Measurements from ENCODE around the gene CTBP1.

GRCh38 chr4:1179089-1179441 is 69.9 kb downstream of the CTBP1 start:
- TF ChIP-seq EZH2phosphoT487 (IDR thresholded peaks at IDR 0.05; ENCODE audit: insufficient read depth, low read depth) (no peak), EZH2 (IDR thresholded peaks at IDR 0.05; ENCODE audit: insufficient read depth, poor library complexity, severe bottlenecking) (no peak)

Data from GM23248 (cell line).